Measurements from ENCODE around the gene HEATR3.

- TF ChIP-seq CTCF (IDR thresholded peaks at IDR 0.05; ENCODE audit: low read length) (no peak), EZH2 (IDR thresholded peaks at IDR 0.05; ENCODE audit: borderline replicate concordance, low read length) (no peak)
Observed at GRCh38 chr16:50114357-50115129, 48.8 kb downstream of the HEATR3 start.
